HL-60 (cell line): ENCODE measurements around the gene ROR2.

ENCODE experiments used
- GABPA ChIP-seq: IDR thresholded peaks from 2 replicates; pipeline ENCODE4 v1.6.1; 2012; ENCODE audit warnings: low read depth
- POLR2AphosphoS5 ChIP-seq: IDR thresholded peaks from 2 replicates; pipeline ENCODE4 v1.6.1; 2012; ENCODE audit warnings: low read depth
- REST ChIP-seq: IDR thresholded peaks from 2 replicates; pipeline ENCODE4 v1.6.1; 2012; ENCODE audit warnings: low read depth; ENCODE audit not compliant: insufficient replicate concordance
- TF ChIP-seq, protein P1 (sequence below): IDR thresholded peaks from one replicate; pipeline ENCODE4 v1.5.1; 2011; ENCODE audit warnings: low read length, control low read depth, inconsistent platforms; ENCODE audit not compliant: insufficient read depth

- TF ChIP-seq, protein P1, sequence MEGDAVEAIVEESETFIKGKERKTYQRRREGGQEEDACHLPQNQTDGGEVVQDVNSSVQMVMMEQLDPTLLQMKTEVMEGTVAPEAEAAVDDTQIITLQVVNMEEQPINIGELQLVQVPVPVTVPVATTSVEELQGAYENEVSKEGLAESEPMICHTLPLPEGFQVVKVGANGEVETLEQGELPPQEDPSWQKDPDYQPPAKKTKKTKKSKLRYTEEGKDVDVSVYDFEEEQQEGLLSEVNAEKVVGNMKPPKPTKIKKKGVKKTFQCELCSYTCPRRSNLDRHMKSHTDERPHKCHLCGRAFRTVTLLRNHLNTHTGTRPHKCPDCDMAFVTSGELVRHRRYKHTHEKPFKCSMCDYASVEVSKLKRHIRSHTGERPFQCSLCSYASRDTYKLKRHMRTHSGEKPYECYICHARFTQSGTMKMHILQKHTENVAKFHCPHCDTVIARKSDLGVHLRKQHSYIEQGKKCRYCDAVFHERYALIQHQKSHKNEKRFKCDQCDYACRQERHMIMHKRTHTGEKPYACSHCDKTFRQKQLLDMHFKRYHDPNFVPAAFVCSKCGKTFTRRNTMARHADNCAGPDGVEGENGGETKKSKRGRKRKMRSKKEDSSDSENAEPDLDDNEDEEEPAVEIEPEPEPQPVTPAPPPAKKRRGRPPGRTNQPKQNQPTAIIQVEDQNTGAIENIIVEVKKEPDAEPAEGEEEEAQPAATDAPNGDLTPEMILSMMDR, result no peak
- TF ChIP-seq POLR2AphosphoS5 (no peak), REST (no peak), GABPA (no peak)
Measured at GRCh38 chr9:91929331-91929730, 20.7 kb downstream of the ROR2 start.
